Right lobe of liver (tissue), 6 donors: ENCODE measurements around the gene ANO2. TPM values are rescaled to one million over a fixed set of nuclear protein-coding genes. Genes with fewer than 3 reads are reported as not detected.

ENCODE experiments used
- ATAC-seq, 4 donors: fragments of 200-7000 bp; cut with Tn5 transposase; one replicate each; pipeline ENCODE4 v1.9.1; 2020; ENCODE audit warnings: mild to moderate bottlenecking in 4 of 4, moderate library complexity in 4 of 4
- DNase-seq, 3 donors: peaks; one replicate each; pipeline ENCODE4 v3.0.0-alpha.2; 2020
- H3K27ac ChIP-seq, 3 donors: fragments of 200-600 bp; one replicate each; pipeline ENCODE4 v1.8.0; 2022
- H3K27me3 ChIP-seq, 2 donors: fragments of 200-600 bp; one replicate each; pipeline ENCODE4 v1.8.0; 2022
- H3K36me3 ChIP-seq, 4 donors: fragments of 200-600 bp; sonication (generic) in 1 of 4; one replicate each; pipeline versions ENCODE4 v1.5.1 to v1.8.0; 2017 to 2022; ENCODE audit warnings: control low read depth in 1 of 4
- H3K4me1 ChIP-seq, 4 donors: fragments of 200-600 bp; sonication (generic) in 1 of 4; one replicate each; pipeline versions ENCODE4 v1.5.1 to v1.8.0; 2017 to 2022; ENCODE audit warnings: control low read depth in 1 of 4
- H3K4me3 ChIP-seq, 3 donors: fragments of 200-600 bp; one replicate each; pipeline ENCODE4 v1.8.0; 2022
- H3K9me3 ChIP-seq, 4 donors: fragments of 200-600 bp; sonication (generic) in 1 of 4; one replicate each; pipeline versions ENCODE4 v1.5.1 to v1.8.0; 2017 to 2022; ENCODE audit warnings: control low read depth in 1 of 4
- POLR2A ChIP-seq: fragments of 450-650 bp; IDR thresholded peaks from one replicate; pipeline ENCODE4 v1.6.1; 2017; ENCODE audit warnings: antibody characterized with exemption, mild to moderate bottlenecking
- WGBS: methylation state at CpG from one replicate; pipeline ENCODE4 v1.1.6; 2018; ENCODE audit warnings: low coverage, low lambda C conversion rate; ENCODE audit not compliant: insufficient coverage; ENCODE audit errors: missing lambda C conversion rate; 5-methylcytosine and 5-hydroxymethylcytosine counted together
- intact Hi-C, 2 donors: fragments of 100-400 bp; cut with DNase I; formaldehyde crosslinking; loops; one replicate each; pipeline versions ENCODE4 v1.11.2 to v1.14.1; 2022
- total RNA-seq, 6 experiments: library from RNA; depleted of rRNA in 2 of 6; stranded (reverse); fragments of >200 nt in 2 of 6; fragmentation: NEBNext Ultra II Directional in 3 of 6; extraction: Animal tissue kit (Norgen Biotek cat#: 25700) in 3 of 6; gene quantifications; one replicate each; pipeline versions ENCODE4 v1.1.0 to v1.2.4, GENCODE V29; 2016 to 2023
- TF ChIP-seq, protein P1 (sequence below), 4 donors: fragments of 200-600 bp in 3 of 4; fragments of 450-650 bp in 1 of 4; IDR thresholded peaks; one replicate each; pipeline versions ENCODE4 v1.5.1 to v1.8.0; 2016 to 2022; ENCODE audit warnings: antibody characterized with exemption in 4 of 4, mild to moderate bottlenecking in 2 of 4
- donor health status: DM: no; HTN: yes; CAD: no.
- donor health status: DM: no; HTN: no; CAD: no.
- donor health status: DM: no; HTN: no; CAD: no.
- donor health status: DM: no; HTN: yes; CAD: no.
- donor health status: DM: no; HTN: yes; CAD: no.

The ANO2 gene
- total RNA-seq, 6 experiments from 2014 or later = 0.06 to 0.89 (median 0.32) TPM; not detected in 1

DNA sequence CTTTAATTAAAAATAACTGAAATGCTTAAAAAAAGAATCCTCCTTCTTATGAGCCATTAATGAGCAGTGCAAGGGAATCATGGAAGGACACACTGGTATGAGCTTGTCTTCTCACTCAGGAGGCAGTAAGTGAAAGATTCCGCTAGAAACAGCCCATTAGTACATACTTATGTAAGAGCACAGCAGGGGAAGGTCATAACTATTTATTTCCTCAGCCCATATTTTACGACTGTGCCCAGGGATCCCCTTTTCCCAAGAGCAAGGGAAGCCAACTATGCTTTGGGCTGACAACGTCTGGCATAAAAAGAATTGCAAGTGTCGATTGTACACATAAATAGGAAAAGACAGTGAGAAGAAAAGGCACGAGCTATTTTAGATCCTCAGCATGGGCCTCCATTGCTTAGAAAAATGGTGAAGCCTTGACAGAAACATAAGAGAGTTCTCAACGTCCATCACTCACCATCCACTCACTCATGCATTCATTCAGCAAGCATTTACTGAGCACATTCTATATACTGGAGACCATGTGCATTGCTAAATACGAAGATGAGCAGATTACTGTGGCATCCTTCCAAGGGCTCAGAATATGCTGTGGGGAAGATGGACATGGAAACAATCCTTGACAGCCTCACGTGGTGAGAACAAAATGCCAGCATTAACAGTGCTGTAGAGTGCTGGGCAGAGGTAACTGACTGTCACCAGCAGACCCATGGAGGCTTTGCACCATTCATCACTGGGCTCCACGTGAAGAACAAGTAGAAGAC, 360.5 kb downstream of the ANO2 start:
- Histone ChIP-seq H3K9me3 (no peaks in the 10 kb centered on the region), H3K4me3 (no peak overlapping the region), H3K4me1 (no peaks in the 10 kb centered on the region), H3K36me3 (no peaks in the 10 kb centered on the region), H3K27ac (no peak overlapping the region), H3K27me3 (no peaks in the 10 kb centered on the region)
- ATAC-seq (no peak), DNase-seq (no peak)
- 58% methylated on average over 9 of the region's 9 CpGs for WGBS
- TF ChIP-seq, protein P1, sequence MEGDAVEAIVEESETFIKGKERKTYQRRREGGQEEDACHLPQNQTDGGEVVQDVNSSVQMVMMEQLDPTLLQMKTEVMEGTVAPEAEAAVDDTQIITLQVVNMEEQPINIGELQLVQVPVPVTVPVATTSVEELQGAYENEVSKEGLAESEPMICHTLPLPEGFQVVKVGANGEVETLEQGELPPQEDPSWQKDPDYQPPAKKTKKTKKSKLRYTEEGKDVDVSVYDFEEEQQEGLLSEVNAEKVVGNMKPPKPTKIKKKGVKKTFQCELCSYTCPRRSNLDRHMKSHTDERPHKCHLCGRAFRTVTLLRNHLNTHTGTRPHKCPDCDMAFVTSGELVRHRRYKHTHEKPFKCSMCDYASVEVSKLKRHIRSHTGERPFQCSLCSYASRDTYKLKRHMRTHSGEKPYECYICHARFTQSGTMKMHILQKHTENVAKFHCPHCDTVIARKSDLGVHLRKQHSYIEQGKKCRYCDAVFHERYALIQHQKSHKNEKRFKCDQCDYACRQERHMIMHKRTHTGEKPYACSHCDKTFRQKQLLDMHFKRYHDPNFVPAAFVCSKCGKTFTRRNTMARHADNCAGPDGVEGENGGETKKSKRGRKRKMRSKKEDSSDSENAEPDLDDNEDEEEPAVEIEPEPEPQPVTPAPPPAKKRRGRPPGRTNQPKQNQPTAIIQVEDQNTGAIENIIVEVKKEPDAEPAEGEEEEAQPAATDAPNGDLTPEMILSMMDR (IDR thresholded peaks at IDR 0.05) = no peak
- TF ChIP-seq POLR2A = no peak
- intact Hi-C loops = no loop called here

- Histone ChIP-seq H3K9me3 (no peaks in the 10 kb centered on the region), H3K4me3 (no peak overlapping the region), H3K36me3 (no peaks in the 10 kb centered on the region), H3K4me1 (no peaks in the 10 kb centered on the region), H3K27me3 (no peaks in the 10 kb centered on the region), H3K27ac (no peak overlapping the region)
- ATAC-seq (no peak), DNase-seq (no peak)
- TF ChIP-seq, protein P1 (IDR thresholded peaks at IDR 0.05) = no peak
- no peak for TF ChIP-seq POLR2A
- intact Hi-C loops = no loop called here
- WGBS = 65% methylated on average over 3 of the region's 4 CpGs
Measured at GRCh38 chr12:5582541-5582940, 362.5 kb downstream of the ANO2 start.

DNA sequence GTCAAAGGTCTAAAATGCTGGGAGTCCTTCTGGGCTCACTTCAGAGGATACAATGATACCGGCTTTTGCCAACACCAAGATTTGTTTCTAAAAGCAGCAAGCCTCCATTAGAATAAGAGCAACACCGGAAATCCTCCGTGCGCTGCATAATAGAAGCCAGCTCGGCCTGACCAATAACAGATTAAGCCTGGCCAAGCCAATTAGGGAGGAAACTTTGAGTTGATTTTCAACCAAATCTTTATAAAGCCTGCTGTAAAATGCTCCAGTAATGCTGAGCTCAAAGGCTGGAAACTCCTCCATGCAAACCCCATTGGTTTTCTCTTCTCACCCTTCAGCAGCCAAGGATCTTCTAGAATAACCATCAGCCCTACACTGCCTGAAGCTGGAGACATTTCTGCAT, 363.0 kb downstream of the ANO2 start:
- WGBS = 73% methylated on average over 5 of the region's 5 CpGs
- no peak overlapping the region for H3K4me3 ChIP-seq
- intact Hi-C loops = no loop called here

DNA sequence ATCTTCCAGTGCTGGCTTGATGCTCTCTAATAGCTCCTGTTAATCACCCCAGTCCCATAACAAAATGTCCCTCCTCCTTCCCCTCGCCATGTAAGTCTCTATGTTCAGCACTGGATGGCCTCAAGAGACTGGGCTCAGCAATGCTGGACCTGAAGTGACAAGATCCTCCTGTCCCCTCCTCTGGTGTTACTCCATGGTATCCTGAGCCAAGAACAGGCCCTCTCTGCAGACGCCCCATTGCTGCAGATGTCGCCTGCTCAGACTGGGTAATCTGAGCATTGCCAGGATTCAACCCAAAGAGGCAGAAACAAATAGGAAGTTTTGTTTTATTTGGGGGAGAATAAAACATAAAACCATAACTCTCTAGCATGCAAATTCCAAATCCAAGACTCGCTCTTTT, 363.4 kb downstream of the ANO2 start:
- Histone ChIP-seq H3K36me3 (no peaks in the 10 kb centered on the region), H3K27ac (no peak overlapping the region), H3K27me3 (no peaks in the 10 kb centered on the region), H3K4me1 (no peaks in the 10 kb centered on the region), H3K9me3 (no peaks in the 10 kb centered on the region), H3K4me3 (no peak overlapping the region)
- 60% methylated on average over 4 of the region's 4 CpGs for WGBS
- ATAC-seq (no peak), DNase-seq (no peak)
- intact Hi-C loops = no loop called here
- TF ChIP-seq, protein P1 (IDR thresholded peaks at IDR 0.05) = no peak
- no peak for TF ChIP-seq POLR2A

More for the DNA sequence above, 363.0 kb downstream of the ANO2 start:
- no peak for TF ChIP-seq POLR2A
- TF ChIP-seq, protein P1 (IDR thresholded peaks at IDR 0.05) = no peak
- Histone ChIP-seq H3K27ac (no peak overlapping the region), H3K36me3 (no peaks in the 10 kb centered on the region), H3K4me1 (no peaks in the 10 kb centered on the region), H3K9me3 (no peaks in the 10 kb centered on the region), H3K27me3 (no peaks in the 10 kb centered on the region)
- no peak for DNase-seq
- ATAC-seq = no peak
